Neuron (in vitro differentiated cells): ENCODE measurements around the gene EDDM3A.
"Not testable (repeated sequence)": the region's sequence is repeated elsewhere in the genome, so short reads cannot be mapped to it uniquely, and the experiment has no call there.

Source experiments
- H2AFZ ChIP-seq: one replicate; pipeline ENCODE4 v1.6.1; 2013; ENCODE audit warnings: low read depth, mild to moderate bottlenecking, inconsistent platforms, low read length, moderate library complexity
- H3K27me3 ChIP-seq: one replicate; pipeline ENCODE4 v1.6.1; 2013; ENCODE audit warnings: low read length; ENCODE audit not compliant: insufficient read depth
- H3K36me3 ChIP-seq: one replicate; pipeline ENCODE4 v1.6.1; 2013; ENCODE audit warnings: low read length; ENCODE audit not compliant: insufficient read depth
- H3K4me1 ChIP-seq: one replicate; pipeline ENCODE4 v1.6.1; 2013; ENCODE audit warnings: low read length; ENCODE audit not compliant: insufficient read depth
- H3K4me3 ChIP-seq: 2 replicates; pipeline ENCODE4 v1.5.1; 2013; ENCODE audit warnings: mild to moderate bottlenecking, low read length, moderate library complexity
- H3K9me3 ChIP-seq: one replicate; pipeline ENCODE4 v1.6.1; 2013; ENCODE audit warnings: low read length

EDDM3A gene

DNA sequence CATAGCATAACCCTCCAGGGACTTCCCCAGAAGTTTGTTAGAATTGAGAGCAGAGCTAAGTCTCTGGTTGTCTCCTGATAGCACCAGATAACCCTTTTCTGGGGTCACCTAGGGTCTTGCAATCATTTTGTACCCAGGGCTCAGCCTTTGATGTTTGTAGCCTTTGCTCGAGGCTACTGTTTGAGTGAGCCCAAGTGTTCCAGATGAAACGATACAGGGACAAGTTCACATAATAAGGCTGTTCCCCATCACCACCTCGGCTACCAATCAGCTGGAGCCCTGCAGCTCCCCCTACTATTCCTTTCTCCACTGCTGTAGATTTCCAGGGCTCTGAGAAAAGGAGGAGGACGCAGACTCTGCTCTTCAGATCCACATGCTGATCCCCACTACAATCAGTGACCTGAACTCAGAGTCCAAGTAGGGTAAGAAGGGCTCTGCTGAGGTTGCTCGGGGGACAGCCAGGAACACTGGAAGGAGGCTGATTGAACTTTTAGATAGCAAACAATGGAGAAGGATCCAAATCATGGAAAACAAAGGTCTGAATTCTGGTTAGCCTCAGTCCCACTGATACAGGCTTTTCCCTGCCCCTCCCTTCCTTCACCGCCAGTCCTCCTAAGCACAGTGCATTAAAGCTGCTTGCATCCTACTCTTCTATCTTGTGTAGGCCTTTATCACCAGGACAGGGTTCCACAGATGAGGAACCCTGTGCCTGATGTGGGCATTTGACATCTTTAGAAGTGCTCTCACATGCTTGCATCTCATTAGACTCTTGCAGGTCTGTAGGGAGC is at the start of gene EDDM3A:
TSS of gene EDDM3A (plus strand) at position 317 of the 788 bp plus-strand sequence. CDS start 1,694 bp downstream, outside the sequence.
- Histone ChIP-seq H3K9me3 (no peaks in the 10 kb centered on the region), H2AFZ (no peak within 1 kb of the TSS), H3K4me1 (no peaks in the 10 kb centered on the region), H3K36me3 (no peaks in the 10 kb centered on the region), H3K27me3 (no peaks in the 10 kb centered on the region), H3K4me3 (no peak within 1 kb of the TSS)

DNA sequence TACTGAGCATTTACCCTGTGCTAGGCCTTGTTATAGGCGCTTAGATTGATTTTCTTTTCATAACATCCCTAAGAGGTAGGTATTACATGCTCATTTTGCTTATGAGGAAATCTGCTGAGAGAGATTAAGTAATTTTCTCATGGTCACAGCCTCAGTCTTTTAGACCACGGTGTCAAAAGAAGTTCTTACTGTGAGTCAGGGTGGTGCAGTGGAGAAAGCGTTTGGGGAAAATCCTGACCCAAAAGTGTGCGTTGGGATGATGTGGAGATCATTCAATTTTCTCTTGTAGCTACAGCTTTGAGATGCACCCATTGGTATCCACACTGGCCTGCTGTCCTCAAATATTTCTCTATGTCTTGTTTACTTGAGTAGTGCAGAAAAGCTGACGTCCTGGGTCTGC is 48.9 kb upstream of the EDDM3A start:
- no peaks in the 10 kb centered on the region for H3K4me1 ChIP-seq
- H3K36me3 ChIP-seq = no peaks in the 10 kb centered on the region
- no peak overlapping the region for H3K4me3 ChIP-seq
- H3K9me3 ChIP-seq = no peaks in the 10 kb centered on the region
- no peaks in the 10 kb centered on the region for H3K27me3 ChIP-seq
- H2AFZ ChIP-seq = no peak overlapping the region

- no peak overlapping the region for H3K4me3 ChIP-seq
- H2AFZ ChIP-seq = no peak overlapping the region
- no peaks in the 10 kb centered on the region for H3K9me3 ChIP-seq
- no peaks in the 10 kb centered on the region for H3K36me3 ChIP-seq
- no peaks in the 10 kb centered on the region for H3K27me3 ChIP-seq
- H3K4me1 ChIP-seq = no peaks in the 10 kb centered on the region
Observed at GRCh38 chr14:20697273-20698017, 48.2 kb upstream of the EDDM3A start.

DNA sequence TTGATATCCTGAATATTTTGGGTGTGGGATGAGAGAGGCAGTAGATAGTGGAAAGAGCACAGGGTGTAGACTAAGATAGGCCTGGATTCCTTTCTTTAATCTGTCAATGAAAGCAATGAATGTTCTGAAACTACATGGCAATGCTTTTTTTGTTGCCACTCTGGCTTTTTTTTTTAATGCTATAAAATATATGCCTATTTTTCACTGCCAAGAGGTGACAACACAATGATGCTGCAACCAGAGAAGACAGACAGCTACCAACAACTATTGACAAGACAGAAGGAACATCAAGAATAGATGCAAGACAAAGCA is 47.7 kb upstream of the EDDM3A start:
- no peaks in the 10 kb centered on the region for H3K27me3 ChIP-seq
- no peak overlapping the region for H3K4me3 ChIP-seq
- H3K36me3 ChIP-seq = no peaks in the 10 kb centered on the region
- no peak overlapping the region for H2AFZ ChIP-seq
- no peaks in the 10 kb centered on the region for H3K9me3 ChIP-seq
- no peaks in the 10 kb centered on the region for H3K4me1 ChIP-seq

DNA sequence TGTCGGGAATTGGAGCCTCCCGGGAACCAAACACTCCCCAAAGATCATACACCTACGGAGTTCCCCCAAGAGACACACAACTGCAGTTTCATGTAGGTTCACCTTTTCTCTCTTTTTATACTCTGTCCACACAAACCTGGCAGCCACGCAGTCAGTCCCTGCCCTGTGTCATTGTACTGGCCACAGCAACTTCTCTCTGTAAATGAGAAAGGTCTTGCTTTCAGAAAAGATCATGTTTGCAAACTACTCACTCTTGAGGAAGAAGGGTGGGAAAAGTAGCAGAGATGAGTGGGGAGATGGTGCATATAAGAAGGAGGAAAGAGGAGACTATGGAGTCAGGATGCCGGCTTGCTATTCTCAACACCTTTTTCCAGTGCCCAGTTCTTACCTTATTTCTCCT is 46.8 kb upstream of the EDDM3A start:
- Histone ChIP-seq H3K9me3 (no peaks in the 10 kb centered on the region), H3K4me1 (no peaks in the 10 kb centered on the region), H3K4me3 (no peak overlapping the region), H2AFZ (no peak overlapping the region), H3K27me3 (no peaks in the 10 kb centered on the region), H3K36me3 (no peaks in the 10 kb centered on the region)

DNA sequence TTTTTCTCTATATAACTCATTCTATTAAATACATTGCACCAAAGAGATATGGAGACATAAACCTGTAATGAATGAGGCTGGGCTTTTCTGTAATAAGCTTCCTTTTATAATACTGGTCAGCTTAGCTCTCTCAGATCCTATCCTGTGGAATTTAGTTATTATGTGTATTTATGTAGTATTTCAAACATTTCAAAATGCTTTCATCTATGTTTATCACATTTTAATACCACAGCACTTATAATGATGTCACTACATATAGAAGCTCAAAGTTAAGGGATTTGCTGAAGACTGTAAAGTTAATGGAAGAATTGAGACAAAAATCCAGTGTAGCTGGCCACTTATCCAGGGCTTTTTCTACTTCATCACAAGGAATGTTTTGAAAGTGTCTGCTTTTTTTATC is 45.8 kb upstream of the EDDM3A start:
- no peak overlapping the region for H2AFZ ChIP-seq
- no peak overlapping the region for H3K4me3 ChIP-seq
- H3K27me3 ChIP-seq = no peaks in the 10 kb centered on the region
- no peaks in the 10 kb centered on the region for H3K4me1 ChIP-seq
- no peaks in the 10 kb centered on the region for H3K36me3 ChIP-seq
- H3K9me3 ChIP-seq = no peaks in the 10 kb centered on the region

DNA sequence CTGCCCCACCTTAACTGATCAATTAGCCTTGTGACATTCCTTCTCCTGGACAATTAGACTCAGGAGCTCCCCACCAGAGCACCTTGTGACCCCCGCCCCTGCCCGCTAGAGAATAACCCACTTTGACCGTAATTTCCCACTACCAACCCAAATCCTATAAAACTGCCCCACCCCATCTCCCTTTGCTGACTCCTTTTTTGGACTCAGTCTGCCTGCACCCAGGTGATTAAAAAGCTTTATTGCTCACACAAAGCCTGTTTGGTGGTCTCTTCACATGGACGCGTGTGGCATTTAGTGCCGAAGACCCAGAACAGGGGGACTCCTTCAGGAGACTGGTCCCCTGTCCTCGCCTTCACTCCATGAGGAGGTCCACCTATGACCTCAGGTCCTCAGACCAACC is 44.7 kb upstream of the EDDM3A start:
- H3K4me1 ChIP-seq, H2AFZ ChIP-seq, H3K36me3 ChIP-seq: not testable (repeated sequence)

GRCh38 chr14:20706657-20707355 is 38.9 kb upstream of the EDDM3A start:
- no peaks in the 10 kb centered on the region for H3K9me3 ChIP-seq
- H3K4me3 ChIP-seq = no peak overlapping the region
- H3K36me3 ChIP-seq = no peaks in the 10 kb centered on the region
- H2AFZ ChIP-seq = no peak overlapping the region
- H3K4me1 ChIP-seq = no peaks in the 10 kb centered on the region
- H3K27me3 ChIP-seq = no peaks in the 10 kb centered on the region

More for the DNA sequence above, 44.7 kb upstream of the EDDM3A start:
- not testable (repeated sequence) for H3K9me3 ChIP-seq, H3K4me3 ChIP-seq, H3K27me3 ChIP-seq

DNA sequence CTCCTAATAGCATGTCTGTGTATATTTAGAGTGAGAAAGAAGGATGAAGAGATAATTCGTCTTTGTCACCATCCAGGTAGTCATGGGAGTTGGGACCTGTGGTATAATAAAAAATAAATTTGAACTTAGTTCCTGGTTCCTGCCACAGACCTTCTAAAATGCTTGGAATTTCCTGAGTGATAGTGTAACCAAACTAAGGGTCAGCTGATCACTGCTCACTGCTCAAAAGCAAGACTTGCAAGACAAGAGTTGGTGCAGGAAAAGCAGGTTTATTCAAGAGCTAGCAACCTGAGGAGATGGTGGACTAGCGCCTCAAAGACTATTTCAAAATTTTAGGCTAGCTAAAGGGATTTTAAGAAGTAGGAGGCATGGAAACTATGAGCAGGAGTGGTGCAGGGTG is 38.1 kb upstream of the EDDM3A start:
- Histone ChIP-seq H3K27me3 (no peaks in the 10 kb centered on the region), H3K4me3 (no peak overlapping the region), H3K36me3 (no peaks in the 10 kb centered on the region), H3K9me3 (no peaks in the 10 kb centered on the region), H3K4me1 (no peaks in the 10 kb centered on the region), H2AFZ (no peak overlapping the region)

DNA sequence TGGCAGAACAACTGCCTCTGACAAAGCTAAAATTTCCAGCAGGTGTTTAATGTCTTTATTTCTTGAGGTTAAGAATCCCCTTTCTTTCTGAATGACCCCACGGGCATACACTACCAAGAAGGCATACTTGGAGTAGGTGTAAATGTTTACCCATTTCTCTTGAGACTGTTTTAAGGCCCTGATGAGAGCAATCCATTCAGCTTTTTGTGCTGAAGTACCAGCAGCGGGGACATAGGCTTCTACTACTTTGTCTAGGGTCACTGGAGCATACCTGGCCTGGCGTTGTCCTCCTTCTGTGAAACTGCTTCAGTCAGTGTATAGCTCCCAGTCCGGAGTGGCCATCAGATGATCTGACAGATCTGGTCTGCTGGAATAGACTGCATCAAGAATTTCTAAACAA is 34.4 kb upstream of the EDDM3A start:
- Histone ChIP-seq H3K9me3 (no peaks in the 10 kb centered on the region), H3K27me3 (no peaks in the 10 kb centered on the region), H3K36me3 (no peaks in the 10 kb centered on the region), H2AFZ (no peak overlapping the region), H3K4me3 (no peak overlapping the region), H3K4me1 (no peaks in the 10 kb centered on the region)

DNA sequence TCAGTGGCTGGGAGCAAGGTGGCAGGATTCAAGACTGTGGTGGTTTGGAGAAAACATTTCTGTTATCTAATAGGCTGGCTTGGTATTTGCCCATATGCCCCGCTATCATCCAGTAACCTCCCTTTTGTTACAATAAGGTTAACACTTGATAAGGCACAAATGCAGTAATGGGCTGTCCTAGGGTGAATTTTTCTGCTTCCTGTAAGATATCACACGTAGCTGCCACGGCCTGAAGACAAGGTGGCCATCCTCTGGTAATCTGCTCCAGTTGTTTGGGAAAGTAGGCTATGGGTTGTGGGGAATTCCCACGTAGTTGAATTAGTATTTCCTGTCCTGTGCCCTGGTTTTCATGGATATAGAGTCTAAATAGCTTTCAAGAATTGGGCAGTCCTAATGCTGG is 34.0 kb upstream of the EDDM3A start:
- Histone ChIP-seq H3K27me3 (no peaks in the 10 kb centered on the region), H3K9me3 (no peaks in the 10 kb centered on the region), H3K36me3 (no peaks in the 10 kb centered on the region), H3K4me3 (no peak overlapping the region), H3K4me1 (no peaks in the 10 kb centered on the region), H2AFZ (no peak overlapping the region)

DNA sequence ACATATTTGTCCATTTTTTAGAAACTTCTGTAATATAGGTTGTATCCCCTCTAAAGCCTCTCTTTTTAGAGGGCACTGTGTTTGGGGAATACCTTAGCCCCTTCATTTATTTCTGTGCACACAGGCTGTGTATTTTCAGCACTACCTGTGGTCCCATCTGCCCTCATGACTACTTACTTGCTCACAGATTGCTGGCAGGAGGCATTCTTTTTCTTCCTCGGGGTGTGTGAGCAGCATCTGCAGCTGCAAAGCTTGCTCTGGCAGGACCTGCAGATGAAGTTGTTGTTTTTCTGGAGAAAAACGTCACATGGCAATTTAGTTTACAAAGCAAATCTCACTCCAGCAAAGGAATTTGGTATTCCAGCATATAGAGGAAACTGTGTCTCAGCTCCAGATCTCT is 32.8 kb upstream of the EDDM3A start:
- H3K27me3 ChIP-seq = no peaks in the 10 kb centered on the region

DNA sequence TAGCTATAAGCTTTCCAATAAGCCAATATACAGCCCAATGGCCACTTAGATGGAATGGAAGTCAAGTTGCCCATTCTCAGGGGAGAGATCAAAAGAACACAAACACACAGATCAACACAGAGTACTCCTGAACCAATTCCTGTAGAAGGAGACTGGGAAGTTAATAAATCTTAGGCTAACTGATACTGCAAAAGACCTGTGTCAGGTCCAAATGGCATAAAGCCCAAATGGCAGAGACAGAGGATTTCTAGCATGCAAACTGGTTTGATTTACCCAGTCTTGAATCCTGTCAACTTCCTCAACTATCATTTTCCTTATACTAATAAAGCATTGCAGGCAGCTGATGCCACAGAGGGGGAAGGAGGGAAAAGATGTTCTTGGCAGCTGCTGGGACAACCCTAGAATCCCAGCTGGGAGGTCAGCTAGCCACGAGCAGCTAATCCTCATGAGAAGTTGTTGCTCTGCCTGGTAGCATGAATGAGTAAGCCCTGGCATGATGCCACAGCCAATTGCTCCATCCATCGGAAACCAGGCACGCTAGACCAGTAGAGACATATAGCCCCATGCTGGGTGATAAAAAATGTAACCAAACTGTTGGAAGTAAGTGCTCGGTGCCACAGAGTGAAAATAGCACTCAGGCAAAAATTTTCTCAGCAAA is 31.0 kb upstream of the EDDM3A start:
- Histone ChIP-seq H2AFZ (no peak overlapping the region), H3K36me3 (no peaks in the 10 kb centered on the region), H3K4me1 (no peaks in the 10 kb centered on the region), H3K4me3 (no peak overlapping the region), H3K9me3 (no peaks in the 10 kb centered on the region), H3K27me3 (no peaks in the 10 kb centered on the region)

More for the DNA sequence above, 32.8 kb upstream of the EDDM3A start:
- no peak overlapping the region for H2AFZ ChIP-seq
- no peaks in the 10 kb centered on the region for H3K36me3 ChIP-seq
- H3K4me1 ChIP-seq = no peaks in the 10 kb centered on the region
- no peaks in the 10 kb centered on the region for H3K9me3 ChIP-seq
- no peak overlapping the region for H3K4me3 ChIP-seq
